IPS-15b (cell line): ENCODE measurements around the gene DLL1.

Experiments used
- H3K27me3 ChIP-seq: one replicate; pipeline ENCODE4 v1.6.1; 2013; ENCODE audit warnings: low read length; ENCODE audit not compliant: control insufficient read depth, insufficient read depth
- H3K36me3 ChIP-seq: one replicate; pipeline ENCODE4 v1.6.1; 2013; ENCODE audit warnings: low read length; ENCODE audit not compliant: control insufficient read depth, insufficient read depth
- H3K4me1 ChIP-seq: one replicate; pipeline ENCODE4 v1.6.1; 2013; ENCODE audit warnings: mild to moderate bottlenecking, low read length; ENCODE audit not compliant: control insufficient read depth, insufficient read depth
- H3K4me3 ChIP-seq: one replicate; pipeline ENCODE4 v1.5.1; 2013; ENCODE audit warnings: low read depth, low read length
- H3K9ac ChIP-seq: one replicate; pipeline ENCODE4 v1.6.1; 2013; ENCODE audit warnings: low read depth, mild to moderate bottlenecking, low read length
- H3K9me3 ChIP-seq: one replicate; pipeline ENCODE4 v1.6.1; 2013; ENCODE audit warnings: mild to moderate bottlenecking, low read length; ENCODE audit not compliant: control insufficient read depth, insufficient read depth

DLL1 gene

DNA sequence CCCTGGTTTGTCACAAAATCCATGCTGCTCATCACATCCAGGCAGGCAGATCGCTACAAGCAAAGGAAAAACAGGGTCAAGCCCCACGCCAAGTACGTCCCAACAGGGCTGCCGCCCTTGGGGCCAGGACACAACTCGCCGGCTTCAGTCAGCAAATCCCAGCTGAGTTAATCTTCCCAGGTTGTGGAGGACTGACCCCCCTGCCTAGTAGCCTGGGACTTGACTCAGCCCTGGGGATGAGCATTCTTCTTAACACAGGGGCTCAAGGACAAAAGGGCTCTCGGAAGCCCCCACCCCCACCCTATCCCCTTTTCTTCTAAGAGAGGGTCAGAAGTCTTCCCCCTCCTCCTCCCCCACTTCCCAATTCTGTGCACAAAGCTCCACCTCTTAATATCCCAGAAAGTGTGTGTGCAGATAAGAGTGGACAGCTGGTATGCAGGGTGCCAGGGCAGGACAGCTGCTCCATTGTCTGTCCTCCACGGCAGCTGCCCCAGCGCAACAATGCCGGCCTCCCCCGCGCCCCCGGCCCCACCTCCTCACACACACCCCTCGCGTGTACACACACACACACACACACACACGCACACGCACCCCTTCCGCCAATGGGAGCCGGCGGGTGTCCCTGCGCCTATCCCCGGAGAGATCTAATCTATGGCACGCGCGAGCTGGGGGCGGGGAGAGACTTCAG is 4.5 kb downstream of the DLL1 start:
- no peaks in the 10 kb centered on the region for H3K9me3 ChIP-seq
- no peak overlapping the region for H3K9ac ChIP-seq
- H3K4me3 ChIP-seq, result no peak overlapping the region
- peaks cover 57% of the 10 kb centered on the region for H3K27me3 ChIP-seq
- H3K36me3 ChIP-seq, result peaks cover 6% of the 10 kb centered on the region
- peaks cover 9% of the 10 kb centered on the region for H3K4me1 ChIP-seq

- Histone ChIP-seq H3K9me3 (no peaks in the 10 kb centered on the region), H3K4me3 (no peak overlapping the region), H3K4me1 (peaks cover 9% of the 10 kb centered on the region), H3K27me3 (peaks cover 66% of the 10 kb centered on the region), H3K9ac (no peak overlapping the region), H3K36me3 (peaks cover 6% of the 10 kb centered on the region)
Observed at GRCh38 chr6:170285482-170285881, 5.4 kb downstream of the DLL1 start.

DNA sequence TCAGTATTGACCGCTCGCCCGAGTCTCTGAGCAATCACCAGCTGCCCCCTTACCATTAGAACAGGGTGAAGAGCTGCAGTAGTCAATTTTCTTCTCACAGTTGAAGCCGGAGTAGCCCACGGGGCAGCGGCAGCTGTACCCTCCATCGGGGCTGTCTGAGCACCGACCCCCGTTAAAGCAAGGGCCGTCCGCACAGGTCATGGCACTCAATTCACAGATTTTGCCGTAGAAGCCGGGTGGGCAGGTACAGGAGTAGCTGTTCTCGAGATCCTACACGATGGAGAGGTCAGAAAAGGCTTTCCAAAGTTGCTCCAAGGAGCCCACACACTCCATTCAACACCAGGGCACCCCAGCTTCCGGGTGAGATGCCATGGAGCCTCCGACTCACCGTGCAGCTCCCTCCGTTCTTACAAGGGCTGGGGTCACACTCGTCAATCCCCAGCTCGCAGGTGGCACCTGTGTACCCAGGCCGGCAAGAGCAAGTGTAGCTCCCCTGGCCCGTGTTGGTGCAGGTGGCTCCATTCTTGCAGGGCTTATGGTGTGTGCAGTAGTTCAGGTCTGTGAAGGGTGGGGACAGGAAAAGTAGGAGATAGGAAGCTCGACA is 5.9 kb downstream of the DLL1 start:
- no peaks in the 10 kb centered on the region for H3K9me3 ChIP-seq
- peaks cover 9% of the 10 kb centered on the region for H3K4me1 ChIP-seq
- H3K27me3 ChIP-seq, result peaks cover 71% of the 10 kb centered on the region
- no peak overlapping the region for H3K9ac ChIP-seq
- peaks cover 6% of the 10 kb centered on the region for H3K36me3 ChIP-seq
- H3K4me3 ChIP-seq, result no peak overlapping the region

DNA sequence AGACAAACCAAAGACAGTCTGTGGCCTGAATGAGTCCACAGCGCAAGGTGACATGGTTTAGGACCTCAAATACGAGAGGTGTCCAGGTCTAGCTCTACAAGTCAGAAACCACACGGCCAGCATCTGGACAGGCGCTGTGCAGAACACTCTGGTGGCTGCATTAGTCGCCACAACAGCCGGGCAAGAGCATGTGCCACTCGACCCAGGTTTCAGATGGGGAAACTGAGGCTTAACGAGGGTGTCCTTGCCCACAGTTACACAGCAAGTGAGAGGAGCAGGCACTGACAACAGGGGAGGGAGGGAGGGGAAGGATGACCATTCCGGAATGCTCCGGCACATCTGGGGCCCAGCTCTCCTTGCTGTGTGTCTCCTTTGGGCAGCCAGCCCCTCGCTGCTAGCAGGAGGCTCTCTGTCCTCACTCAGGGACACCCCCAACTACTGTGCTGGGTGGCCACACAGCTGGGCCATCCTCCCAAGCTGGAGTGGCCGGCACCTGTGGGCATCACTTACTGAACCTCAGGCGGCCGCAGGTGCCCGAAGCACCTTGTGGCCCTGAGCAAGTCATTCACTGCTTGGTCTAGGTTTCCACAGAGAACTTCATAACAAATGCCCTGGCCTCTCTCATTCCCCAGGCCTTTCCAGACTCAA is 6.6 kb downstream of the DLL1 start:
- H3K9ac ChIP-seq, result no peak overlapping the region
- H3K36me3 ChIP-seq, result peaks cover 6% of the 10 kb centered on the region
- peaks cover 75% of the 10 kb centered on the region for H3K27me3 ChIP-seq
- peaks cover 9% of the 10 kb centered on the region for H3K4me1 ChIP-seq
- no peaks in the 10 kb centered on the region for H3K9me3 ChIP-seq
- H3K4me3 ChIP-seq, result no peak overlapping the region

DNA sequence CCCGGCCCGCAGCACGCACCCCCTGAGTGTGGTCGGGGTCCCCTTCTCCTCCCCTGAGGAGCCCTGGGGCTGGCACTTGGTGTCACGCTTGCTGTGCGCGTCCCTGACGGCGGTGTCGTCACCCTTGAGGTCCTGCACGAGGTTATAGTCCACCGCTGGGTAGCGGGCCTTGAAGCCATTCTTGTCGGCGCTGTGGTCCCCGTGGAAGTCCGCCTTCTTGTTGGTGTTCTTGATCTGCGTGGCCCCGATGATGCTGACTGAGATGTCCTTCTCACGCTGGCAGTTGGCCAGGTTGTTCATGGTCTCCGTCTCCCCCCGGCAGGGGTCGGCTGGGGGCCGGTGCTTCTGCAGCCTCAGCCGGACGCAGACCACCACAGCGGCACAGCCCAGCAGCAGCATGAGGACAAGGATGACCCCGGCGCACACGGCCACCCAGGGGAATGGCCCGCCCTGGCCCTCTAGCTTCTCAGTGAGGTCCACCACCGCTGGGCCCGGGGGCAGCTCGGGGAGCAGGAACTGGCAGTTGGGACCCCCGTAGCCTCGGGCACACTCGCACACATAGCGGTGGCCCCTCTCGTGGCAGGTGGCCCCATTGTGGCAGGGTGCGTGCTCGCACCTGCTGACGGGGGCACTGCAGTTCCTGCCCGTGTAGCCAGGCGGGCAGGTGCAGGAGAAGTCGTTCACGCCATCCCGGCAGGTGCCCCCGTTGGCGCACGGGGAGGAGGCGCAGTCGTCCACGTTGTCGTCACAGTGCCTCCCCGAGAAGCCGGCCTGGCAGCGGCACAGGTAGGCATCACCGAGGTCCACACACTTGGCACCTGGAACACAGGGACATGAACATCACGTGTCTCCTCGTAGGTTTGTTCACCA is 7.4 kb downstream of the DLL1 start:
- Histone ChIP-seq H3K4me3 (no peak overlapping the region), H3K4me1 (peaks cover 10% of the 10 kb centered on the region), H3K9me3 (no peaks in the 10 kb centered on the region), H3K27me3 (peaks cover 75% of the 10 kb centered on the region), H3K36me3 (peaks cover 6% of the 10 kb centered on the region), H3K9ac (no peak overlapping the region)

DNA sequence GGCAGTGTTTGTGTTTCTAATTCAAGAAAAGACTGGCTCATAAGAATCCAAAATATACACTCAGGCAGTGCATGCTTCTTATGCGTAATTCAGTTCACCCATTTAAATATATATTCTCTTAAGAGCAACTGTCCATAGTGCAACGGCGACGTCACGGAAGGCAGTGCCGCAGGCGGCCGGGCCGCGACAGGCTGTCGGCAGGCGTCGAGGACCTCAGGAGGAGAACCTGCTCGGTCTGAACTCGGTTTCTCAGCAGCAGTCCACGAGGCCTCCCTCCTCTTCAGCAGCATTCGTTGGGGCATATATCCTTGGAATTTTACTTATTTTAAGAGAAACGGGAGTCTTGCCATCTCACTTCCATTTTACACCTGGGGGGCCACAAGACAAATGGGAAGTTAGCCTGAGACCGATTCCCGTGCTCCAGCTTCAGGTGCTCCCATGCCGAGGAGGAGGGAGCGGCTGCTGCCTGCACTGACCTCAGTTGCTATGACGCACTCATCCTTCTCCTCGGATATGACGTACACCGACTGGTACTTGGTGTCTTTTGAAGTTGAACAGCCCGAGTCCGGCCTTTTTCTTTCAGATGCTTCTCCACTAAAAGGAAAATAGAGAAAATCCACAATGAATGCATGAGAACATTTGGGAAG is 8.2 kb downstream of the DLL1 start:
- Histone ChIP-seq H3K27me3 (peaks cover 69% of the 10 kb centered on the region), H3K9me3 (no peaks in the 10 kb centered on the region), H3K4me1 (peaks cover 12% of the 10 kb centered on the region), H3K4me3 (no peak overlapping the region), H3K36me3 (peaks cover 6% of the 10 kb centered on the region), H3K9ac (no peak overlapping the region)

DNA sequence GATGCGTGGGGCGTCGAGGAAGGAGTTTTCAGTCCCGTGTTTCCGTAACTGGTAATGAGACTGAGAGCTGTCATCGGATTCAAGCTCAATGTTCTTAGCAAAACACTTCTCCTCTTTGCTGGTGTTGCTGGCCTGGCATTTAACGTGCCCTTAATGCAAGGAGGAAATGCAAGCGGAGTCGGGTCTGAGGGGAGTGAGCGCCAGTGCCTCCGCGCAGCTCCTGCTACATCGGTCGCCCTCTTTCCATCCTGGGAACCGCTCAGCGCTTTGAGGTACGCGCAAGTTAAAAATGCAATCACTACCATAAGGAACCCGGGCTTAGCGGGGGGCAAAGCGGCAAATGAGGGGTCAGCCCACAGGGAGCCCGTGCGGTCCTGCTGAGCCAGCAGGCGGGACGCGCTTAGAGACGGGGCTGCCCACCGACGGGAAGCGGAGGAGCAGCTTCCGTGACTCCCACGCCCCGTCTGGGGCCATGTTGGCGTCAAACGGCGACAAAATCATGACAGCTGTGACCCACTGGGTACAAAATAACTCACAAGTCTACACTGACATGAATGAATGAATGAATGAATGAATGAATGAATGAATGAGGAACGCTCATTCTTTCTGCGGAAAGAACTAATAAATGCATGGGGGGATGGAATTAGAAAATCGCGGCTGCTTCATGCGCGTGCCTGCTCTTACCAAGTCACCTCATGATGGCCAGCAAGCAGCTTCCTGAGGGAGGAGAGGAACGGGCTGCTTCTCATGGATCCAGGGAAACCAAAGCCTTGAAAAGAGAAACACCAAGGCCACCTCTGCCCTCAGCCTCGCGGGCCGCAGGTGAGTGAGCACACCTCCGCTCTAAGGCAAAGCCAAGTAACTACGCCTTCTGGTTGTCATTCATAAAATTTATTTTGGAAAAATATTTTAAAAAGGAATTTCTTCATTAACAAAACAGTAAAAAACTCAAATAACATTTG is 9.3 kb downstream of the DLL1 start:
- no peak overlapping the region for H3K9ac ChIP-seq
- H3K4me1 ChIP-seq, result peaks cover 9% of the 10 kb centered on the region
- peaks cover 60% of the 10 kb centered on the region for H3K27me3 ChIP-seq
- peak overlapping the region; percentile 22 for H3K4me3 ChIP-seq
- H3K9me3 ChIP-seq, result no peaks in the 10 kb centered on the region
- peaks cover 6% of the 10 kb centered on the region for H3K36me3 ChIP-seq

- no peaks in the 10 kb centered on the region for H3K9me3 ChIP-seq
- H3K27me3 ChIP-seq, result peaks cover 53% of the 10 kb centered on the region
- H3K9ac ChIP-seq, result no peak overlapping the region
- H3K4me3 ChIP-seq, result peak overlapping the region; percentile 16
- H3K36me3 ChIP-seq, result peaks cover 6% of the 10 kb centered on the region
- H3K4me1 ChIP-seq, result peaks cover 4% of the 10 kb centered on the region
Observed at GRCh38 chr6:170280689-170281045, 10.2 kb downstream of the DLL1 start.

DNA sequence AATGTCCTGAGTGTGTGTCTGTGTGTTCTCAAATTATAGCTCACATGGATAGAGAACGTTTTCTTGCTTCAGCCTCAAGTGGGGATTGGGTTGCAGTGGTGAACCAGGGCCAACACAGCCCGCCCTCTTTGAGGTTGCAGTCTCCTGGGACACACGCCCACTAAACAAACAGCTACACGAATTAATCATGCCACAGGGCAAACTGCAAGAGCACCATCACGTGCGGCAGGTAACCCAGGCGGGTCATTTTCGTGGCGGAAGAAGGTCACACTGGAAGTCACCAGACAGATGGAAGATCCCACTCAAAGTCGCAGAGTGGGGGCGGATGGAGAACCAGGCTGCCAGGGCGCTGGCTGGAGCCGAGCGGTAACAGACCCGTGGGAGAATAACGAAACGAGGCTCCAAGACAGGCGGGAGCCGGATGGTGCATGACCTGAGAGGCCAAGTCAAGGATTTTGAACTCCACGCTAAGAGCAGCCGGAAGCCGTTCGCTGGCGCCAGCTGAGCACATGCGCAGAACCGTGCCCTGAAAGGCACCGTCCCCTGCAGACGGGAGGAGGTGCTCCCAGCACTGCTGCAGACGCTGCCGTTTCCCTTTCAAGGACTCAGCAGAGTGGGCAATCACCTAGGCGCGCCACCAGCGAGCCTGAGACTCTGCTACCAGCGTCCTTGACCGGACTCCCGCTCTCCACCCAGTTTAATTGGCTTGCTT is 10.7 kb downstream of the DLL1 start:
- Histone ChIP-seq H3K9ac (no peak overlapping the region), H3K4me3 (peak overlapping the region; percentile 16), H3K9me3 (no peaks in the 10 kb centered on the region), H3K4me1 (peaks cover 4% of the 10 kb centered on the region), H3K27me3 (peaks cover 48% of the 10 kb centered on the region), H3K36me3 (peaks cover 6% of the 10 kb centered on the region)

GRCh38 chr6:170279426-170279825 is 11.5 kb downstream of the DLL1 start:
- Histone ChIP-seq H3K4me3 (no peak overlapping the region), H3K9ac (no peak overlapping the region), H3K9me3 (no peaks in the 10 kb centered on the region), H3K36me3 (no peaks in the 10 kb centered on the region), H3K27me3 (peaks cover 44% of the 10 kb centered on the region), H3K4me1 (peaks cover 4% of the 10 kb centered on the region)
